ENCODE data around the gene SPPL2B.

DNA sequence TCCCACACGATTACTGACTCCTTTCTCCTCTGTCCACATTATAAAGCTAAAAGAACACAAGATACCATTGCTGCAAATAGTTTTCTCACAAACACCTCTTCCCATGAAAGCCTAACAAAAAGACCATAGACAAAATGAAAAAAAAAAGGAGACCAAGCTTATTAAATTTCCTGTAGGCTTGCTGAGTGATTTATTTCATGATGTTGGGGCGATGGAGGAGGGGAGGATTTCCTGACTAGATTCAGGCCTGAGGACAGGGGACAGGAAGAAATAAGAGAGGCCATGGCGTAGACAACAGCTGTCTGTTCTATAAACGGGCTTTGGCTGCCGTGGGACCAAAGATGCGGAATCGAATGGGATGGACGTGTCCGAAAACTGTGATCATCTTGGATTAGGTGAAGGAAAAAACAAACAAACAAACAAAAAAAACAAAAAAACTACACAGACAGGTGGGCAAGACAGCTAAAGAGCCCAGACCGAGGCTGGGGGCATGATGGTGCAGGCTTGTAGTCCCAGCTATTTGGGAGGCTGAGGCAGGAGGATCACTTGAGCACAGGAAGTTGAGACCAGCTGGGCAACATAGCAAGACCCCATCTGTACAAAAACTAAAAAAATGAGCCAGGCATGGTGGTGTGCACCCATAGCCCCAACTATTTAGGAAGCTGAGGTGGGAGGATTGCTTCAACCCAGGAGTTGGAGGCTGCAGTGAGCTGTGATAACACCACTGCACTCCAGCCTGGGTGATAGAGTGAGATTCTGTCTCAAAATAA is 36.9 kb downstream of the SPPL2B start:
- TF ChIP-seq POLR2A (IDR thresholded peaks at IDR 0.05) (no peak), EP300 (IDR thresholded peaks at IDR 0.05) (no peak)

Data from gastroesophageal sphincter (tissue), 2 donors.